ENCODE results near the gene LRRC7.
"Not testable (repeated sequence)": the region's sequence is repeated elsewhere in the genome, so short reads cannot be mapped to it uniquely, and the experiment has no call there.

Gene LRRC7

GRCh38 chr1:69911301-69911801 lies 343.6 kb downstream of the LRRC7 start:
- DNase-seq = no peak

GRCh38 chr1:69913977-69914376 lies 346.3 kb downstream of the LRRC7 start:
- DNase-seq = no peak

DNA sequence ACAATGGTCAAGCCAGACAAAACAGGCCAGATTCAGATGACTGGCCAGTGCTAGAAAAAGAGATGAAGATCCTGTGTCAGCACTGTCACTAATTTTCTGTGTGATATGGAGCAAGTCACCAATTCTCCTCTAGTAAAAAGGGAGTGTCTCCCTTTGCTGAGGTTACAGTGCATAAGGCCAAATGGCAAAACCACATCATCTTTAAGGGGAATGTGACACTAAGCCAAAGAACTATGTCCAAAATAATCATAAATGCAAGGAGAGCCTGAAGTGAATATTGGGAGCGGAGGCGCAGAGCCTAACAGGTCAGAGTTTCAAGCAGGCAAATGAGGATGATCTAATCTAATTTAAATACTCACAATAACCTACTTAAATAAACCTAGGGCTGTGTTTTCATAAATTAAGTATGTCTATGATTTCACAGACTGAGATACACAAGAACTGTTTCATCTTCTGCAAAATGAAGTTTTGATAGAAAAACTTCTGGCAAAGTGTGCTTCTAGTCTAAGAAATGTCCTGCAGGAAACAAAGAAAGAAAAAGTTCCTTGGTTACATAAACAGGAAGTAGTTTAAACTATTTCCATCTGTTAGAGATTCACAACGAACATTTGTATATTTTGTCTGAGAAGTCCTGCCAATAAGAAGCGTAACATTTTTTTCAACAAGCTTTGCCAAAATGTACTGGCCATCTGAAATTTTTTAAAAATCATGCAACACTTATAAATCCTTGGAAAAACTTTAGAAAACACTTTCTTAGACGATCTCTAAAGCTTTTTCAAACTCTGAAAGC lies 347.4 kb downstream of the LRRC7 start:
- DNase-seq = no peak

GRCh38 chr1:69919129-69919921 lies 351.6 kb downstream of the LRRC7 start:
- DNase-seq = no peak

GRCh38 chr1:69919922-69920273 lies 352.2 kb downstream of the LRRC7 start:
- DNase-seq = no peak

GRCh38 chr1:69920426-69920825 lies 352.7 kb downstream of the LRRC7 start:
- no peak for DNase-seq

DNA sequence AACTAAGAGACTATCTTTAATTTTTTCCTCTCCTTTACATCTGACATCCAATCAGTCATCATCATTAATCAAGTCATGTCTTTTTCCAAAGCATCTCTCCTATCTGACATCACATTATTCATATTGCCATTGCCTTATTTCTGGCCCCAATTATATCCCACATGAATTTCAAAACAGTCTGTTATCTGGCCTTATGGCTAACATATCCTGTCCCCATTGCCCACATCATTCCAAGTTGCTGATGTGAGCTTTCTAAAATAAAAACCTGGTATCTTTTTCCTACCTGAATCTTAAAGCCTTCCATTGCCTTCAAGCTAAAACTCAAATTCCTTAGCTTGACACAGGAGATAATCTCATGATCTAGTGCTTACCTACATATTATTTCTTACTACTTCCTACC lies 353.8 kb downstream of the LRRC7 start:
- DNase-seq = no peak

- not testable (repeated sequence) for DNase-seq
These were observed 360.5 kb downstream of the LRRC7 start for GRCh38 chr1:69928234-69928633.

GRCh38 chr1:69929308-69930057 lies 361.8 kb downstream of the LRRC7 start:
- no peak for DNase-seq

- DNase-seq = no peak
These were observed 362.7 kb downstream of the LRRC7 start for GRCh38 chr1:69930396-69930795.

- DNase-seq = no peak
These were observed 365.0 kb downstream of the LRRC7 start for GRCh38 chr1:69932760-69933159.

GRCh38 chr1:69940231-69940630 lies 372.5 kb downstream of the LRRC7 start:
- no peak for DNase-seq

DNA sequence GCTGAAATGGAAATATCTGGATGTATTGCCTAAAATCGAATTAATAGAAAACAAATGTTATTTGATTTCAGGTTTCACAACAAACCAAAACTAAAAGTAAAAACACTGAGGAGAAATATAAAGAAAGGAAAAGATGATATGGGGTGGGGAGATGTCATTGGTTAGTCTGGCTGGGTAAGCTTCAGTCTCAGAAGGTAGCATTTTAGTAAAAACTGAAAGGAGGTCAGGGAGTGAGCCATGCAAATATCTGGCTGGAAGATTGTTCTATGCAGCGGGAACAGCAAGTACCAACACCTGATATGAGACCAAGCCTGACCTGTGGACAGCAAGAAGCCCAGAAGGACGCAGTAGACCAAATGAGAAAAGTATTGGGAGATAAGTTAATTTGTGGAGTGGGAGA lies 373.1 kb downstream of the LRRC7 start:
- no peak for DNase-seq

GRCh38 chr1:69943030-69943429 lies 375.3 kb downstream of the LRRC7 start:
- DNase-seq = no peak

GRCh38 chr1:69946935-69947334 lies 379.2 kb downstream of the LRRC7 start:
- DNase-seq = no peak

DNA sequence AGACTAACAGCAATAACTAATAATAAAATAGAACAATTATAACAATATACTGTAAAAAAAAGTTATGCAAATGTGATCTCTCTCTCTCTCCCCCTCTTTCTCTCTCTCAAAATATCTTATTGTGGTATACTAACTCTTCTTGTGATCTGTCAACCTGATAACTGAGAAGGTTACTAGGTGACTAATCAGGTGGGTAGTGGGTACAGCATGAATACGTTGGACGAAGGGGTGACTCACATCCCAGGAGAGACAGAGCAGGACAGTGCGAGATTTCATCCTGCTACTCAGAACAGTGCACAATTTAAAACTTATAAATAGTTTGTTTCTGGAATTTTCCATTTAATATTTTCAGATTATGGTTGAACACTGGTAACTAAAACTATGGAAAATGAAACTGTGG lies 380.1 kb downstream of the LRRC7 start:
- DNase-seq = no peak

GRCh38 chr1:69952676-69953075 lies 385.0 kb downstream of the LRRC7 start:
- no peak for DNase-seq

- not testable (repeated sequence) for DNase-seq
These were observed 394.7 kb downstream of the LRRC7 start for GRCh38 chr1:69962452-69962851.

DNA sequence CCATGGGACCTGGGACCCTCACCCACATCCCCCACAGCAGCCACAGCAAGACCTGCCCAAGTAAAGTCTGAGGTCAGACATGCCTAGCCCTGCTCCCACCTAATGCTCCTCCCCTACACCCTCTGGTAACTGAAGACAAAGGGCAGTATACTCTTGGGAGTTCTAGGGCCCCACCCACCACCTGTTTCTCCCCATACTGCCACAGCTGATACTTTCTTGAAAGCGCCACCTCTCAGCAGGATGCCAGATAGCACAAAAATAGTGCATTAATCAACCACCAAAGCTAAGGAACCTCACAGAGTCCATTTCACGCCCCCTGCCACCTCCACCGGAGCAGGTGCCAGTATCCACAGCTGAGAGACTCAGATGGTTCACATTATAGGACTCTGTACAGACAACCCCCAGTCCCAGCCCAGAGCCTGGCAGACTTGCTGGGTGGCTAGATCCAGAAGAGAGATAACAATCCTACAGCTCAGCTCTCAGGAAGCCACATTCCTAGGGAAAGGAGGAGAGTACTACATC lies 399.6 kb downstream of the LRRC7 start:
- no peak for DNase-seq

- DNase-seq = no peak
These were observed 409.2 kb downstream of the LRRC7 start for GRCh38 chr1:69976896-69977295.

DNA sequence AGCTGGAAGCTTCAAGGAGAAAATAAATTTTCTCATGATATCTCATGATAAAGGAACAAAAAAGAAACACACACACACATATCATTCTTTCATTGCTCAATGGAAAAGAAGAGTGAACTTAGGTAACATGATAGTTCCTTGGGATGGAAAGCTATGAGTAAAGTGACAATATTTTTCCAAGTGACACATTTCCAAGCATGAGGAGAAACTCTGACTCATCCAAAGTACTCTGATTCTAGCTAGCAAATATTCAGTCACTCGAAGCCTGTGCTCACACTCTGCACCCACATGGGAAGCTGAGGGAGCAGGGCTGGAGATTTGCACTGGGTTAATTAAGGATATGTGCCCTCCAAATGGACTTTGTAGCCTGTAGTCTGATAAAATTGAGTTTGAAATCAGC lies 415.3 kb downstream of the LRRC7 start:
- no peak for DNase-seq

- no peak for DNase-seq
These were observed 417.7 kb downstream of the LRRC7 start for GRCh38 chr1:69985376-69985775.

- no peak for DNase-seq
These were observed 418.2 kb downstream of the LRRC7 start for GRCh38 chr1:69985901-69986439.

All from CD4-positive, alpha-beta T cell treated with Interleukin-12 subunit alpha and Interleukin-12 subunit beta, for 1 hour (primary cell).